Stimulated activated naive CD8-positive, alpha-beta T cell treated with anti-CD3 and anti-CD28 coated beads, Interleukin-15, Interleukin-2, amounts not matched to agents 100 ng/mL and 50 ng/mL, for 24 hours (primary cell): ENCODE data around the gene KCNJ6.
"Not testable (repeated sequence)": the region's sequence is repeated elsewhere in the genome, so short reads cannot be mapped to it uniquely, and the experiment has no call there.

ENCODE experiments used
- H3K27ac Mint-ChIP-seq: one replicate; pipeline ENCODE4 v1.8.0; 2021; ENCODE audit warnings: mild to moderate bottlenecking, mixed read lengths
- H3K27me3 Mint-ChIP-seq: one replicate; pipeline ENCODE4 v1.8.0; 2021; ENCODE audit warnings: mixed read lengths
- H3K36me3 Mint-ChIP-seq: one replicate; pipeline ENCODE4 v1.8.0; 2021; ENCODE audit warnings: low read depth, mixed read lengths
- H3K4me1 Mint-ChIP-seq: one replicate; pipeline ENCODE4 v1.8.0; 2021; ENCODE audit warnings: low read depth, mixed read lengths
- H3K4me3 Mint-ChIP-seq: one replicate; pipeline ENCODE4 v1.8.0; 2021; ENCODE audit warnings: mild to moderate bottlenecking, mixed read lengths
- H3K9me3 Mint-ChIP-seq: one replicate; pipeline ENCODE4 v1.8.0; 2021; ENCODE audit warnings: mixed read lengths

Gene KCNJ6

GRCh38 chr21:37593740-37594471 is 322.4 kb downstream of the KCNJ6 start:
- Mint-ChIP-seq H3K9me3 (peaks cover 4% of the 10 kb centered on the region), H3K27ac (no peak overlapping the region), H3K36me3 (no peaks in the 10 kb centered on the region), H3K27me3 (peaks cover 3% of the 10 kb centered on the region), H3K4me1 (no peaks in the 10 kb centered on the region), H3K4me3 (no peak overlapping the region)

GRCh38 chr21:37593015-37593414 is 323.2 kb downstream of the KCNJ6 start:
- Mint-ChIP-seq H3K36me3 (no peaks in the 10 kb centered on the region), H3K4me3 (no peak overlapping the region), H3K27ac (no peak overlapping the region), H3K4me1 (no peaks in the 10 kb centered on the region), H3K9me3 (peaks cover 4% of the 10 kb centered on the region), H3K27me3 (no peaks in the 10 kb centered on the region)

- Mint-ChIP-seq H3K27ac (no peak overlapping the region), H3K9me3 (peaks cover 4% of the 10 kb centered on the region), H3K36me3 (no peaks in the 10 kb centered on the region), H3K4me1 (no peaks in the 10 kb centered on the region), H3K4me3 (no peak overlapping the region), H3K27me3 (no peaks in the 10 kb centered on the region)
These were observed 323.8 kb downstream of the KCNJ6 start for GRCh38 chr21:37592496-37592895.

GRCh38 chr21:37591994-37592393 is 324.3 kb downstream of the KCNJ6 start:
- H3K9me3 Mint-ChIP-seq, H3K27ac Mint-ChIP-seq, H3K4me3 Mint-ChIP-seq, H3K27me3 Mint-ChIP-seq, H3K36me3 Mint-ChIP-seq, H3K4me1 Mint-ChIP-seq: not testable (repeated sequence)

- not testable (repeated sequence) for H3K4me1 Mint-ChIP-seq, H3K27me3 Mint-ChIP-seq, H3K4me3 Mint-ChIP-seq, H3K9me3 Mint-ChIP-seq, H3K27ac Mint-ChIP-seq, H3K36me3 Mint-ChIP-seq
These were observed 325.4 kb downstream of the KCNJ6 start for GRCh38 chr21:37590836-37591235.

- H3K36me3 Mint-ChIP-seq, H3K27ac Mint-ChIP-seq, H3K9me3 Mint-ChIP-seq: not testable (repeated sequence)
These were observed 327.6 kb downstream of the KCNJ6 start for GRCh38 chr21:37588644-37589043.

GRCh38 chr21:37587635-37588177 is 328.6 kb downstream of the KCNJ6 start:
- no peak overlapping the region for H3K4me3 Mint-ChIP-seq
- H3K27me3 Mint-ChIP-seq = no peaks in the 10 kb centered on the region
- no peak overlapping the region for H3K27ac Mint-ChIP-seq
- H3K4me1 Mint-ChIP-seq = no peaks in the 10 kb centered on the region
- H3K9me3 Mint-ChIP-seq = no peaks in the 10 kb centered on the region
- no peaks in the 10 kb centered on the region for H3K36me3 Mint-ChIP-seq

More at GRCh38 chr21:37588644-37589043, 327.6 kb downstream of the KCNJ6 start:
- not testable (repeated sequence) for H3K27me3 Mint-ChIP-seq, H3K4me1 Mint-ChIP-seq, H3K4me3 Mint-ChIP-seq

- Mint-ChIP-seq H3K9me3 (no peaks in the 10 kb centered on the region), H3K27me3 (no peaks in the 10 kb centered on the region), H3K4me1 (no peaks in the 10 kb centered on the region), H3K36me3 (no peaks in the 10 kb centered on the region), H3K4me3 (no peak overlapping the region), H3K27ac (no peak overlapping the region)
These were observed 329.1 kb downstream of the KCNJ6 start for GRCh38 chr21:37587203-37587602.

- Mint-ChIP-seq H3K27ac (no peak overlapping the region), H3K4me1 (no peaks in the 10 kb centered on the region), H3K27me3 (peaks cover 2% of the 10 kb centered on the region), H3K36me3 (no peaks in the 10 kb centered on the region), H3K4me3 (no peak overlapping the region), H3K9me3 (peaks cover 10% of the 10 kb centered on the region)
These were observed 333.7 kb downstream of the KCNJ6 start for GRCh38 chr21:37582590-37582989.

- Mint-ChIP-seq H3K9me3 (peaks cover 10% of the 10 kb centered on the region), H3K4me3 (no peak overlapping the region), H3K27ac (no peak overlapping the region), H3K27me3 (peaks cover 2% of the 10 kb centered on the region), H3K4me1 (no peaks in the 10 kb centered on the region), H3K36me3 (no peaks in the 10 kb centered on the region)
These were observed 335.6 kb downstream of the KCNJ6 start for GRCh38 chr21:37580666-37581065.

- no peaks in the 10 kb centered on the region for H3K4me1 Mint-ChIP-seq
- H3K9me3 Mint-ChIP-seq = peaks cover 10% of the 10 kb centered on the region
- H3K36me3 Mint-ChIP-seq = no peaks in the 10 kb centered on the region
- no peak overlapping the region for H3K4me3 Mint-ChIP-seq
- H3K27ac Mint-ChIP-seq = no peak overlapping the region
- peaks cover 2% of the 10 kb centered on the region for H3K27me3 Mint-ChIP-seq
These were observed 336.9 kb downstream of the KCNJ6 start for GRCh38 chr21:37579356-37579755.

GRCh38 chr21:37578471-37579126 is 337.7 kb downstream of the KCNJ6 start:
- peaks cover 10% of the 10 kb centered on the region for H3K9me3 Mint-ChIP-seq

GRCh38 chr21:37576929-37577328 is 339.3 kb downstream of the KCNJ6 start:
- H3K27ac Mint-ChIP-seq, H3K36me3 Mint-ChIP-seq, H3K4me1 Mint-ChIP-seq, H3K27me3 Mint-ChIP-seq, H3K9me3 Mint-ChIP-seq, H3K4me3 Mint-ChIP-seq: not testable (repeated sequence)

More at GRCh38 chr21:37578471-37579126, 337.7 kb downstream of the KCNJ6 start:
- H3K36me3 Mint-ChIP-seq = no peaks in the 10 kb centered on the region
- peaks cover 2% of the 10 kb centered on the region for H3K27me3 Mint-ChIP-seq
- H3K4me3 Mint-ChIP-seq = no peak overlapping the region
- no peak overlapping the region for H3K27ac Mint-ChIP-seq
- H3K4me1 Mint-ChIP-seq = no peaks in the 10 kb centered on the region

GRCh38 chr21:37575580-37575979 is 340.7 kb downstream of the KCNJ6 start:
- H3K9me3 Mint-ChIP-seq = peaks cover 10% of the 10 kb centered on the region
- peaks cover 5% of the 10 kb centered on the region for H3K27me3 Mint-ChIP-seq
- no peaks in the 10 kb centered on the region for H3K4me1 Mint-ChIP-seq
- H3K4me3 Mint-ChIP-seq = no peak overlapping the region
- H3K36me3 Mint-ChIP-seq = no peaks in the 10 kb centered on the region
- H3K27ac Mint-ChIP-seq = no peak overlapping the region

- peaks cover 10% of the 10 kb centered on the region for H3K9me3 Mint-ChIP-seq
- peaks cover 5% of the 10 kb centered on the region for H3K27me3 Mint-ChIP-seq
- no peak overlapping the region for H3K27ac Mint-ChIP-seq
- no peaks in the 10 kb centered on the region for H3K4me1 Mint-ChIP-seq
- H3K4me3 Mint-ChIP-seq = no peak overlapping the region
- H3K36me3 Mint-ChIP-seq = no peaks in the 10 kb centered on the region
These were observed 341.5 kb downstream of the KCNJ6 start for GRCh38 chr21:37574751-37575150.
